Naive thymus-derived CD8-positive, alpha-beta T cell (primary cell): ENCODE data around the gene NABP1. TPM values are rescaled to one million over a fixed set of nuclear protein-coding genes. Genes with fewer than 3 reads are reported as not detected.
A peak's percentile ranks its signal among the peaks of the same experiment; 100 is the strongest.

Experiments used
- ATAC-seq, 2 donors: fragments of 150-1000 bp; cut with Tn5 transposase in 1 of 2; sonication (Bioruptor Pico), chemical (Tn5 transposase) in 1 of 2; 1 replicate in 1 of 2; 2 replicates in 1 of 2; pipeline ENCODE4 v1.10.0; 2021; ENCODE audit warnings: mild to moderate bottlenecking in 2 of 2, moderate library complexity in 2 of 2
- POLR2A ChIA-PET: fragments of 350-600 bp; sonication (Branson Sonifier 250); formaldehyde crosslinking; loops from one replicate; lab custom pipeline; 2021; ENCODE audit warnings: antibody characterized with exemption; lab: Charles Lee
- DNase-seq, 10 donors: peaks; one replicate each; pipeline versions ENCODE4 v3.0.0 to v3.0.0-alpha.2; 2020 to 2022
- H3K27ac Mint-ChIP-seq, 10 donors: one replicate each; pipeline ENCODE4 v1.8.0; 2020 to 2022; ENCODE audit warnings: mild to moderate bottlenecking in 10 of 10, mixed read lengths in 10 of 10, moderate library complexity in 4 of 10, inconsistent platforms in 1 of 10
- H3K27me3 Mint-ChIP-seq, 5 donors: one replicate each; pipeline ENCODE4 v1.8.0; 2021 to 2022; ENCODE audit warnings: mixed read lengths in 5 of 5
- H3K36me3 Mint-ChIP-seq, 3 donors: one replicate each; pipeline ENCODE4 v1.8.0; 2020 to 2022; ENCODE audit warnings: mixed read lengths in 3 of 3, mild to moderate bottlenecking in 2 of 3, inconsistent platforms in 1 of 3
- H3K4me1 Mint-ChIP-seq, 4 donors: one replicate each; pipeline ENCODE4 v1.8.0; 2021 to 2022; ENCODE audit warnings: mixed read lengths in 4 of 4
- H3K4me3 Mint-ChIP-seq, 10 donors: one replicate each; pipeline ENCODE4 v1.8.0; 2020 to 2022; ENCODE audit warnings: mild to moderate bottlenecking in 10 of 10, mixed read lengths in 10 of 10, moderate library complexity in 6 of 10, inconsistent platforms in 1 of 10
- H3K9me3 Mint-ChIP-seq, 9 donors: one replicate each; pipeline ENCODE4 v1.8.0; 2020 to 2022; ENCODE audit warnings: mixed read lengths in 9 of 9, mild to moderate bottlenecking in 3 of 9, inconsistent platforms in 1 of 9, moderate library complexity in 1 of 9
- polyA plus RNA-seq, 3 donors: library from polyadenylated mRNA; unstranded; fragments of 300-500 nt; fragmentation: Illumina TruSeq; gene quantifications; one replicate each; pipeline ENCODE4 v1.2.3, GENCODE V29; 2021
- total RNA-seq, 8 experiments: library from RNA in 2 of 8; stranded (reverse) in 2 of 8; gene quantifications; one replicate each; pipeline ENCODE4 v1.2.3 and lab custom pipeline; 2021 to 2026

The NABP1 gene
- total and polyA plus RNA-seq, 5 experiments from 2014 or later, result 3.5 to 38.8 (median 4.7) TPM

DNA sequence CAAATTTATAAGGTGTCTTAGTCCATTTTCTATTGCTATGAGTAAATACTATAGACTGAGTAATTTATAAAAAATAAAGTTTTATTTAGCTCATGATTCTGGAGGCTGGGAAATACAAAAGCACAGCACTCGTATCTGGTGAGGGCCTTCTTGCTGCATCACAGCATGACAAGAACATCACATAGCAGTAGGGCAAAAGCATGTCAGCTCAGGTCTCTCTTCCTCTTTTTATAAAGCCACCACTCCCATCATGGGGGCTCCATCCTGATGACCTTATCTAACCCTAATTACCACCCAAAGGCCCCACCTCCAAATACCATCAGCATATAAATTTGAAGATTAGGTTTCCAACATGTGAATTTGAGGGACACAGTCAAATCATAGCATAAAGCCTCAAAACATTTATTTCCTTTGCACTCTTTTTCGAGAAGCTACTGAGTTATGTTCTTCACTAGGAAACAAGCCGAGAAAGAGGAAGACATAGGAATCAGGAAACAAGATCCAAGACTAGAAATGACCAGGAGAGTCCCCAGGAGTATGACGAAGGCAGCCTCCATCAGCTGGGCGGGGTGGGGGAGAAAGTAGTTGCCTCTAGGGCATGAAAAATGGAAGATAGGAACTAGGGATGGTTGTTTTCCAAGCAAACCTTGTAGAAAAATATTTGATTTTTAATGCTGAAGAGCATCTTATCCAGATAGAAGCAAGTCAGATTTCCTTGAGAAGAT, 24.1 kb upstream of the NABP1 start:
- POLR2A ChIA-PET, result no interaction called here
- H3K9me3 Mint-ChIP-seq, result peaks cover 0 to 7% (median 0%) of the 10 kb centered on the region in 9 donors
- peaks cover 0 to 6% (median 2%) of the 10 kb centered on the region in 3 donors for H3K36me3 Mint-ChIP-seq
- peaks cover 0 to 3% (median 0%) of the 10 kb centered on the region in 4 donors for H3K4me1 Mint-ChIP-seq
- DNase-seq, result no peak
- ATAC-seq, result no peak
- no peak overlapping the region for H3K27ac Mint-ChIP-seq
- H3K27me3 Mint-ChIP-seq, result no peaks in the 10 kb centered on the region
- no peak overlapping the region for H3K4me3 Mint-ChIP-seq

DNA sequence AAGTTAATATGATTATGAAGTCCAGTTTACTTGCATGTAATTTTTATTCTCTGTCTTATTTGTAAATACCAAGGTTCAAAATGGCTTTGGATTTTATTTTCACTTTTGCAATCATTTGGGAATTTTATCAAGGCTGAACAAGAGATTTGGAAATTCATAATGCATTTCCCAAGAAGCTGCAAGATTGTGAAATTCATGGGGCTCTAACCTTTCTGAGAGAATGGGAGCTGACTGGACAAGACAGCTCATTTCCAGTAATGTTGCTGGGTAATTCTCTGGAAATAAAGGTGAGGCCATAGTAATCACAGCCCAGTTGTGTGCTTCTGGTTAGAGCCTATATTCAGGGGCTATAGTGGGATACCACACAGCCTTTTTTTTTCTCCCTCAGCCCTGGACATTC, 21.5 kb upstream of the NABP1 start:
- Mint-ChIP-seq H3K4me3 (no peak overlapping the region), H3K27ac (no peak overlapping the region), H3K4me1 (peaks cover 0 to 3% (median 1%) of the 10 kb centered on the region in 4 donors), H3K9me3 (peaks cover 0 to 7% (median 0%) of the 10 kb centered on the region in 9 donors), H3K36me3 (peaks cover 0 to 6% (median 3%) of the 10 kb centered on the region in 3 donors), H3K27me3 (no peaks in the 10 kb centered on the region)
- ATAC-seq (no peak), DNase-seq (no peak)
- POLR2A ChIA-PET, result no interaction called here

DNA sequence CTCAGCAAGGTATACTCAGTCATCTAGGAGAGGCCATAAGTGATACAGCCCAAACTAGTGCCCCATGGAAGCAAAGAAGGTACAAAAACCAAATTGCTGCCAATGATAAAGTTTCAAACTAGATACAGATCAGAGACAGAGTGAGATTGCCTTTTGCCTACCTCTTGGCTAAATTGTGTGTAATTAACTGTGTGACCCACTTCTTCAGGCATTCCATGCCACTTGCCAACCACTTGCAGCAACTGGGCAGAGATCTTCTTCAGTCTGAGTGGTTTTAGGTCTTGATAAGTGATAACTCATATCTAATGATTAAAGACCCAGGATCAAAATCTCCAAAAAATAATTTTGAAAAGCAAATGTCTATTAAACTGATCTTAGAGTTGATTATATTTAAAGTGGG, 21.1 kb upstream of the NABP1 start:
- Mint-ChIP-seq H3K36me3 (peaks cover 0 to 6% (median 3%) of the 10 kb centered on the region in 3 donors), H3K9me3 (peaks cover 0 to 7% (median 0%) of the 10 kb centered on the region in 9 donors), H3K4me1 (peaks cover 0 to 3% (median 1%) of the 10 kb centered on the region in 4 donors), H3K4me3 (no peak overlapping the region), H3K27ac (no peak overlapping the region), H3K27me3 (no peaks in the 10 kb centered on the region)
- ATAC-seq, result no peak
- POLR2A ChIA-PET, result no interaction called here
- no peak for DNase-seq

DNA sequence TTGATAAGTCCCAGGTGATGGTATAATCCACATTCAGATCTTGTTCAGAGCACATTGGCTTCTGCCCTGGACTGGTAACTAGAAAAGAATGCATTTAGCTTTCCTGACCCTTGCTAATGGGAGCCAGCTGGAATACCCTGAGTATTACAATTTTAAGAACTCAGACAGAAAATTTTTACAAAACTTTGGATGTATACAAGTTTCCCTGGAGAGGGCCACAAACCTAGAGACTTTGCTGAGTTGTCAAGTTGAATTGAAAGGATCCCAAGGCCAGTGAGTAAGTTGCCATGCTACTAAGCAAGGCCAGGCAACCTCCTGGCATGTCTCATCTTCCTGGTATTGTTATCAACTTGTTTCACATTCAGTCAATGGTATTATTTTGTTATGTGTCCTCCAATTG, 20.0 kb upstream of the NABP1 start:
- Mint-ChIP-seq H3K9me3 (peaks cover 0 to 7% (median 0%) of the 10 kb centered on the region in 9 donors), H3K36me3 (peaks cover 0 to 6% (median 3%) of the 10 kb centered on the region in 3 donors), H3K4me3 (no peak overlapping the region), H3K27me3 (no peaks in the 10 kb centered on the region), H3K27ac (no peak overlapping the region), H3K4me1 (peaks cover 0 to 3% (median 1%) of the 10 kb centered on the region in 4 donors)
- ATAC-seq (no peak), DNase-seq (no peak)
- POLR2A ChIA-PET, result interaction anchor here (1.0 kb wide), 1 partner anchor 20 kb away, joined by 5 read pairs; the partner anchor contains the start of gene NABP1

DNA sequence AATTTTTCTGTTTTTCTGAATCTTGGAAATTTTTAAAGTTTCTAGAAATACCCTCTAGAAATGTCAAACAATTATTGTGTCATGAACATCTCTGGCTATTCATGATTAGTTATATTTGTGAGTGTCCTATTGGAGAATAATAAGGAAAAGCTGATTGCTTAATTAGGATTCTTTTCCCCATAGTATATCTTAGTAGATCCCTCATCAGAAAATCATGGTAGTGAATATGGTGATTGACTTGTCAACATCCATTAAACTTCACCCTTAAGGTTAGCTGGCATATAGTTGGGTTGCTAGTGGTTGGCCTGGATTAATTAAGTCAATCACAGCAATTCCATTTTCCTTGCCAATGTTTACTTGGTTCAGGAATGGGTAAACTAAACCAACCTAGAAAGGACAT, 18.7 kb upstream of the NABP1 start:
- Mint-ChIP-seq H3K36me3 (peaks cover 0 to 6% (median 2%) of the 10 kb centered on the region in 3 donors), H3K4me1 (peaks cover 0 to 3% (median 1%) of the 10 kb centered on the region in 4 donors), H3K9me3 (peaks cover 0 to 7% (median 0%) of the 10 kb centered on the region in 9 donors), H3K27me3 (no peaks in the 10 kb centered on the region), H3K27ac (no peak overlapping the region), H3K4me3 (no peak overlapping the region)
- ATAC-seq (no peak), DNase-seq (no peak)
- POLR2A ChIA-PET, result no interaction called here

DNA sequence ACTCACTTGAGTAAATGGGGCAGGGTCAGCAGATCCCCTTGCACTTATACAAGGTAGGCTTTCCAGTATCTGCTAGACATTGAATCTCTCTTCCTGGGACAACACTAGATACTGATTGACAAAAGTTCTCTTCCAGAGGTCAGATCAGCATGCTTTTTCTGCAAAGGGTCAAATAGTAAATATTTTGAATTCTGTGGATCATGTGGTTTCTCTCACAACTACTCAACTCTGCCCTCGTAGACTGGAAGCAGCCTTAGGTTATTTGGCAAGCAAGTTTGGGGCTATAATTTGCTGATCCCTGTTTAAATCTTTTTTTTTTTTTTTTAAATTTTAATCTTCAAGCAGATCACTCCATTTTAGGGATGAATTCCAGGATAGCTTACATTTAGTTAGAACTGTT, 17.4 kb upstream of the NABP1 start:
- Mint-ChIP-seq H3K27me3 (no peaks in the 10 kb centered on the region), H3K36me3 (peaks cover 0 to 14% (median 2%) of the 10 kb centered on the region in 3 donors), H3K4me1 (peaks cover 0 to 12% (median 3%) of the 10 kb centered on the region in 4 donors), H3K27ac (no peak overlapping the region), H3K9me3 (peaks cover 0 to 10% (median 0%) of the 10 kb centered on the region in 9 donors), H3K4me3 (no peak overlapping the region)
- ATAC-seq (no peak), DNase-seq (no peak)
- POLR2A ChIA-PET, result interaction anchor here (0.6 kb wide), 1 partner anchor 481 kb away, joined by 3 read pairs; no protein-coding TSS in a partner anchor

DNA sequence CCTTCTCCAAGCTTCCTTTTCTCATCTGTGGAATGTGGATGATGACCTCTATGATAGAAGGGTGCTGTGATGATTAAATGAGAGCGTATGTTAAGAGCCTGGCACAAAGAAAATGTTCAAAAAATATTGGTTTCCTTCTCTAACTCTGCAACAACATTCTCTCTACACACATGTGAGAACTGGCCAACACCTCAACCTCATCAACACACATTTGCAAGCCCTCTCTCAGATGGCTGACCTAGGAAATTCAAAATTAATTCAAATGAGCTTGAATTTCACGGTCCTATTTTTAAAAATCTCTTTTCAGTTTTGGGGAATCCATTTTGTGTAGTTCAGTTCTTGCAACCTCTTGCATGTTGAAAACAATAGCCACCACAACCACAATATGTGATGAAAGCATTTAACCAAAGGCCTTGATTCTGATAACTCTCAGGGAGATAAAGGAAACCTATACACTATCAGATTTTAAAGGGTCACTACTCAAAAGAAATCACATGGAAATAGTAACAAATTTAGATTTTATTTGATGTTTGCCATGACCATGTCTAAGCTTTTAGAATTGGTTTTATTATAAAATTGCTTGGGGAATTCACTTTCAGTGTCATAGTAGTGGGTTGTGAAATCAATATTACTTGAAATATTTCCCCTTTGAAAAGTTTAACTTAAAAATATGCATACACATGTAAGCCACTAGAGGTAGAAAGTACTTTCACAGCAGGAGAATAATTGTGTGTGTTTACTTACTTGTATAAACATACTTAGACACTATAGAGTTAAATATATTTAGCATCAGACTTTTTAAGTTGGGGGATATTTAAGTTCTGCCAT, 16.6 kb upstream of the NABP1 start:
- Mint-ChIP-seq H3K9me3 (peaks cover 0 to 10% (median 0%) of the 10 kb centered on the region in 9 donors), H3K27me3 (no peaks in the 10 kb centered on the region), H3K27ac (no peak overlapping the region), H3K36me3 (peaks cover 0 to 14% (median 2%) of the 10 kb centered on the region in 3 donors), H3K4me3 (no peak overlapping the region), H3K4me1 (peaks cover 0 to 13% (median 4%) of the 10 kb centered on the region in 4 donors)
- DNase-seq (no peak), ATAC-seq (no peak)
- POLR2A ChIA-PET, result interaction anchor here (0.6 kb wide), 1 partner anchor 480 kb away, joined by 3 read pairs; no protein-coding TSS in a partner anchor

DNA sequence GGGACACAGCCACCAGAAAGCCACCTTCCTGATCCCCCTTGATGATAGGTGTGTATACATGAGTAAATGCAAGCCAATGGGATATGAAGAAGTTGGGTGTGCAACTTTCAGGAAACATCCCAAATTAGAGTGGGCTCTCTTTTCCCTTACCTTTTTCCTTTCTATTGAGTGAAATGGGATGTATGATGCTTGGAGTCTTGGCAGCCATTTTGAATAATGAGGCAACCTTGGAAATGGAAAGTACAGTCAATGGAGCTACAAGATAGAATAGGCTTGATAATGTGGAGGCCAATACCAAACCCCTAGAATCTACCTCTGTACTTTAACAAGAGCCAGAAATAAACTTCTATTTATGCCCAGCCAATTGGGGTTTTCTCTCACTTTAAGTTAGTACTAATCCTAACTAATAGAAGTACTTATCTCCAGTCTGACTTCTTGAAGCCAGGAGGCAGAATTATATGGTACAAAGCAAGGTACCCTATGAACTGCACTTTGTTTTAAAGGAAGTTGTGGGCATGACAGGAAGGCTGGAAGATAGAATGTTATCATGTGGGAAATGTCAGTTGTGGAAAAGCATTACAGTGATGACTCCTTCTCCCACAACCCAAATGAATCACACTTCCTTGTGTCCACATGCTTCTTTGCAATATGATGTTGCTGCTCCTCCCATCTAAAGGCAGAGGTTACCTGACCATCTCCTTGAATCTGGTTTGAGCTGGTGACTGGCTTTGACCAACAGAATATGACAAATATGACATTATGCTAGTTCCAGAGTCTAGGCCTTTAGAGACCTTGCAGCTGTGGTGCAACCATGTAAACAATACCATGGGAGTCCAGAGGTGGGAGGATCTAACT, 12.9 kb upstream of the NABP1 start:
- Mint-ChIP-seq H3K4me3 (no peak overlapping the region), H3K4me1 (peaks cover 0 to 23% (median 4%) of the 10 kb centered on the region in 4 donors), H3K27ac (no peak overlapping the region), H3K9me3 (peaks cover 0 to 7% (median 0%) of the 10 kb centered on the region in 9 donors), H3K27me3 (no peaks in the 10 kb centered on the region), H3K36me3 (peaks cover 0 to 8% (median 0%) of the 10 kb centered on the region in 3 donors)
- POLR2A ChIA-PET, result interaction anchor here (0.6 kb wide), 1 partner anchor 13 kb away, joined by 3 read pairs; no protein-coding TSS in a partner anchor
- no peak for ATAC-seq
- no peak for DNase-seq

DNA sequence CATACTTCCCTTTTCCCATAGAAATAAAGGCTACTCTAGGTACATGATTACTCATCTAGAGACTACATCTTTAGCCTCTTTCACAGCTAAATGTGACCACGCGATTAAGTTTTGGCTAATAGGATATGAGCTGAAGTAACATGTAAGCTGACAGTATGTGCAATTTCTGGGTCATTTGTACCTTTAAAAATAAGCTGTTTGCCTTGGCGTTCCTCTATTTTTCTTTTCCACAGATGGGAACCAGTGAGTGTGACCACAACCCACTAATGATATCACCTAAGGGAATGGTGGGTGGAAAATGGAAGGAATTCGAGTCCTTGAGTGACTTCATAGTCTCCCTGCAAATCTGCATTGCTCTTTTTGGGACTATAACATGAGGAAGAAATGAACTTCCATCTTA, 11.7 kb upstream of the NABP1 start:
- no peaks in the 10 kb centered on the region for H3K27me3 Mint-ChIP-seq

DNA sequence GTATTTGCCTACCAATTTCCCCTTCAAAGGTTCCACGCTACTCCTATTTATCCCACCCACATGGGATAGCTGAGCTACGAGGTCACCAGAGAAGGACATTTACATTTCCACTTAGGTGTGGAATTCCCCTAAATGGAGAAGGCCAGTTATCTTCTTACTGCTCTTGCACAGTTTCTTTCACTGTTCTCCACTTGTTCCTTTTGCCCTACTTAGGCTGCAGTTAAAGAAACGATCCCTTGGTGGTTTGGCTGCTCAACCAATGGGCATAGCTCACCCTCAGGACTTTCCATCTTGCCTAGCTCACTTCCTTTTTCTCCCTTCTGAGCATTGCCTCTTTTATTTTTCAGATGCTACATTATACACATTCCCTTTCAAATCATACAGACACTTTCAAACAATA, 11.2 kb upstream of the NABP1 start:
- H3K9me3 Mint-ChIP-seq, result peaks cover 0 to 7% (median 0%) of the 10 kb centered on the region in 9 donors
- no peak for ATAC-seq
- no peaks in the 10 kb centered on the region for H3K27me3 Mint-ChIP-seq
- no peak overlapping the region for H3K4me3 Mint-ChIP-seq
- DNase-seq, result no peak
- POLR2A ChIA-PET, result interaction anchor here (0.6 kb wide), 1 partner anchor 11 kb away, joined by 4 read pairs; the partner anchor contains the start of gene NABP1
- H3K4me1 Mint-ChIP-seq, result peaks cover 0 to 21% (median 4%) of the 10 kb centered on the region in 4 donors
- H3K36me3 Mint-ChIP-seq, result peaks cover 0 to 8% (median 0%) of the 10 kb centered on the region in 3 donors
- peak overlapping the region in 1 of 10 donors; percentile 39 for H3K27ac Mint-ChIP-seq

More for the DNA sequence above, 11.7 kb upstream of the NABP1 start:
- H3K4me3 Mint-ChIP-seq, result no peak overlapping the region
- peaks cover 0 to 22% (median 4%) of the 10 kb centered on the region in 4 donors for H3K4me1 Mint-ChIP-seq
- no peak overlapping the region for H3K27ac Mint-ChIP-seq
- ATAC-seq (no peak), DNase-seq (no peak)
- POLR2A ChIA-PET, result interaction anchor here (0.6 kb wide), 1 partner anchor 12 kb away, joined by 4 read pairs; the partner anchor contains the start of gene NABP1
- H3K36me3 Mint-ChIP-seq, result peaks cover 0 to 8% (median 0%) of the 10 kb centered on the region in 3 donors
- H3K9me3 Mint-ChIP-seq, result peaks cover 0 to 7% (median 0%) of the 10 kb centered on the region in 9 donors

DNA sequence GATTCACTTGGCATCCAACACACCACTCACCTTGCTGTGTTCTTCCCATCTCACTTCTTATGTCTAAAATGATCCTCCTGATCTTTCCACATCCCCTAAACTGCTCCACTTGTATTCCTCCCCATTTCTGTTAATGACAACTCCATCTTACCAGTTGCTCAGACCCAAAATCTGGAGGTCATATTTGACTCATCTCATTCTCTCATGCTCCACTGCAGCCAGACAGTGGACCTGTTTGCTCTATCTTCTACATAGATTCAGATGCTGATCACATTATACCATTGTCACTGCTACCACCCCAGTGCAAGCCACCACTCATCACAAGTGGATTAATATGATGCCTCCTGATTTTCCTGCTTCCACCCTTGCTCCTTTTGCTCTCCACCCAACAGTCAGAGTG, 7.9 kb upstream of the NABP1 start:
- Mint-ChIP-seq H3K27ac (no peak overlapping the region), H3K27me3 (no peaks in the 10 kb centered on the region), H3K9me3 (no peaks in the 10 kb centered on the region), H3K36me3 (no peaks in the 10 kb centered on the region), H3K4me3 (no peak overlapping the region), H3K4me1 (peaks cover 0 to 23% (median 7%) of the 10 kb centered on the region in 4 donors)
- DNase-seq (no peak), ATAC-seq (no peak)
- POLR2A ChIA-PET, result no interaction called here

DNA sequence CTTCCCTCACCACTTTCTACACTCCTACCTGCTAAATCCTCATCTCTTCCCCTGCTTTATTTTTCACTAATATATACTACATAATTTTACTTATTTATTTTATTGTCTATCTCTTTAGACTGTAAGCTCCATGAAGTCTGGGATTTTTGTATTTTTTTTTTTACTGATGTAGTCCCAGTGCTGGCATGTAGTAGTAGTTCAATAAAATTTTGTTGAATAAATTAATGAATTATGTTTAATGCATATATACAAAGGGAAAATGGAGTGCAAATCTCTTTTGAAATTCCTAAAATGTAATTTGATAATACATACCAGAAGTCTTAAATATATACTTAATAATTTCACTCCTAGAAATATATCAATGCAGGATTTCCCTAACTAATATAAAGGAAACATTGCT, 7.1 kb upstream of the NABP1 start:
- ATAC-seq (no peak), DNase-seq (no peak)
- Mint-ChIP-seq H3K27ac (no peak overlapping the region), H3K36me3 (no peaks in the 10 kb centered on the region), H3K9me3 (peaks cover 0 to 3% (median 0%) of the 10 kb centered on the region in 9 donors), H3K4me1 (peaks cover 4 to 24% (median 10%) of the 10 kb centered on the region in 4 donors), H3K27me3 (no peaks in the 10 kb centered on the region), H3K4me3 (no peak overlapping the region)
- POLR2A ChIA-PET, result no interaction called here
